Measurements from ENCODE around the gene EDAR.

GRCh38 chr2:108918941-108919341, 70.1 kb downstream of the EDAR start:
- TF ChIP-seq POLR2AphosphoS5 (IDR thresholded peaks at IDR 0.05) (no peak), POLR2A (IDR thresholded peaks at IDR 0.05) (no peak)

Measured in stomach (tissue), 4 donors.